ENCODE results near the gene ROR1. TPM values are rescaled to one million over a fixed set of nuclear protein-coding genes. Genes with fewer than 3 reads are reported as not detected.

ROR1 gene
- total RNA-seq, 6 experiments from 2014 or later: 0.04 to 0.58 (median 0.37) TPM

DNA sequence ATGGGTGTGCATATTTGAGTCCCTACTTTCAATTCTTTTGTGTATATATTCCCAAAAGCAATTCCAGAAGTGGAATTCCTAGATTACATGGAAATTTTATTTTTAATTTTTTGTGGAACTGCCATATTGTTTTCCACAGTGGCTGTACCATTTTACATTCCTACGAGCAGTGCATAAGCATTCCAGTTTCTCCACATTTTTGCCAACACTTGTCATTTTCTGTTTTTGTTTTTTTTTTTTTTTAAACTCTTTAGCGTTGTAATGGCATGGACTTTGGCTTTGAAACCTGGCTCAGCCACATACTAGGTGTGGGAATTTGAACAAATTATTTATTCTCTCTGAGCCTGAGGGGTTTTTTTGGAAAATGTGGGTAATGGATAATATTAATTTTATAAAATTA is 215.1 kb downstream of the ROR1 start:
- Histone ChIP-seq H3K9me3 (no peaks in the 10 kb centered on the region), H3K27me3 (no peaks in the 10 kb centered on the region), H3K4me3 (no peak overlapping the region), H3K4me1 (no peaks in the 10 kb centered on the region), H3K36me3 (no peaks in the 10 kb centered on the region), H3K27ac (no peak overlapping the region)
- no peak for ATAC-seq
- TF ChIP-seq CTCF (IDR thresholded peaks at IDR 0.05) (no peak), POLR2A (IDR thresholded peaks at IDR 0.05) (no peak)
- no peak for DNase-seq
- WGBS (ENCODE audit: insufficient coverage, low coverage, low lambda C conversion rate, missing lambda C conversion rate): 46% methylated on average over 2 of the region's 2 CpGs
- intact Hi-C loops (cut with DNase I): no loop called here

DNA sequence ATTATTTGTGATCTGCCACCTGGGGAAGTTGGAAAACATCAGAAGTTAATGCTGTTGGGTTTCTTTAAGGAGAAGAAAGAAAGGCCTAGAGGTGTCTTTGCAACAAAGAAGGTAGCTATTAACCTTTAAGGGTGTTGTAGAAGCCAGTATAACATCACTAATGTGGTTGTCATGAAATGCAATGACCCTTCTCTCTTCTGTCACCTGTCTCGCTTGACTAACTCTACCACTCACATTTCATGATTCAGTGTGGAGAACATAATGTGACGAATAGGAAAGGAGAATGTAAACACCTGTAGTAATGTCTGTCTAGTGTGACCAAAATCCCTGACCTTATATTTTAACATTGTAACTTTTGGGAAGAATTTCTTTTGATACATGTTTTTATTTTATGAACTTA is 217.9 kb downstream of the ROR1 start:
- no peaks in the 10 kb centered on the region for H3K36me3 ChIP-seq
- no peak overlapping the region for H3K27ac ChIP-seq
- TF ChIP-seq POLR2A (IDR thresholded peaks at IDR 0.05) (no peak), CTCF (IDR thresholded peaks at IDR 0.05) (no peak)
- DNase-seq (no peak), ATAC-seq (no peak)
- H3K9me3 ChIP-seq: no peaks in the 10 kb centered on the region
- intact Hi-C loops (cut with DNase I): no loop called here
- WGBS (ENCODE audit: insufficient coverage, low coverage, low lambda C conversion rate, missing lambda C conversion rate): 66% methylated on average over 2 of the region's 2 CpGs
- H3K27me3 ChIP-seq: no peaks in the 10 kb centered on the region
- no peaks in the 10 kb centered on the region for H3K4me1 ChIP-seq
- no peak overlapping the region for H3K4me3 ChIP-seq

- intact Hi-C loops (cut with DNase I): no loop called here
- DNase-seq: no peak
- WGBS (ENCODE audit: insufficient coverage, low coverage, low lambda C conversion rate, missing lambda C conversion rate): 72% methylated on average over 3 of the region's 3 CpGs
- no peaks in the 10 kb centered on the region for H3K36me3 ChIP-seq
- H3K27me3 ChIP-seq: no peaks in the 10 kb centered on the region
- TF ChIP-seq POLR2A (IDR thresholded peaks at IDR 0.05) (no peak), CTCF (IDR thresholded peaks at IDR 0.05) (no peak)
- no peaks in the 10 kb centered on the region for H3K4me1 ChIP-seq
- no peak for ATAC-seq
- H3K27ac ChIP-seq: no peak overlapping the region
- H3K4me3 ChIP-seq: no peak overlapping the region
- H3K9me3 ChIP-seq: no peaks in the 10 kb centered on the region
These were observed 226.2 kb downstream of the ROR1 start for GRCh38 chr1:64000021-64000420.

GRCh38 chr1:64001038-64001437 is 227.2 kb downstream of the ROR1 start:
- Histone ChIP-seq H3K27ac (no peak overlapping the region), H3K9me3 (no peaks in the 10 kb centered on the region), H3K4me1 (no peaks in the 10 kb centered on the region), H3K4me3 (no peak overlapping the region), H3K27me3 (no peaks in the 10 kb centered on the region), H3K36me3 (no peaks in the 10 kb centered on the region)
- ATAC-seq (no peak), DNase-seq (no peak)
- WGBS (ENCODE audit: insufficient coverage, low coverage, low lambda C conversion rate, missing lambda C conversion rate): 60% methylated on average over 2 of the region's 2 CpGs
- intact Hi-C loops (cut with DNase I): no loop called here
- TF ChIP-seq POLR2A (IDR thresholded peaks at IDR 0.05) (no peak), CTCF (IDR thresholded peaks at IDR 0.05) (no peak)

- no peaks in the 10 kb centered on the region for H3K4me1 ChIP-seq
- no peaks in the 10 kb centered on the region for H3K9me3 ChIP-seq
- no peaks in the 10 kb centered on the region for H3K36me3 ChIP-seq
- no peak for DNase-seq
- no peak overlapping the region for H3K27ac ChIP-seq
- WGBS (ENCODE audit: insufficient coverage, low coverage, low lambda C conversion rate, missing lambda C conversion rate): 45% methylated on average over 3 of the region's 8 CpGs
- TF ChIP-seq CTCF (IDR thresholded peaks at IDR 0.05) (no peak), POLR2A (IDR thresholded peaks at IDR 0.05) (no peak)
- intact Hi-C loops (cut with DNase I): no loop called here
- no peaks in the 10 kb centered on the region for H3K27me3 ChIP-seq
- no peak for ATAC-seq
- no peak overlapping the region for H3K4me3 ChIP-seq
These were observed 230.7 kb downstream of the ROR1 start for GRCh38 chr1:64004451-64005025.

Data from right lobe of liver (tissue), 6 donors.